ENCODE data around the gene NCF2.

The NCF2 gene

GRCh38 chr1:183548116-183548515 lies 42.1 kb downstream of the NCF2 start:
- no peak for DNase-seq

GRCh38 chr1:183546427-183546826 lies 43.8 kb downstream of the NCF2 start:
- DNase-seq = no peak

GRCh38 chr1:183544598-183545297 lies 45.5 kb downstream of the NCF2 start:
- DNase-seq = no peak

GRCh38 chr1:183543619-183544204 lies 46.5 kb downstream of the NCF2 start:
- DNase-seq = no peak

GRCh38 chr1:183537405-183537804 lies 52.9 kb downstream of the NCF2 start:
- no peak for DNase-seq

GRCh38 chr1:183533617-183534174 lies 56.6 kb downstream of the NCF2 start:
- no peak for DNase-seq

- DNase-seq = no peak
These were observed 61.7 kb downstream of the NCF2 start for GRCh38 chr1:183528577-183528976.

GRCh38 chr1:183522104-183522503 lies 68.2 kb downstream of the NCF2 start:
- DNase-seq = no peak

- no peak for DNase-seq
These were observed 69.9 kb downstream of the NCF2 start for GRCh38 chr1:183520379-183520778.

- DNase-seq = no peak
These were observed 72.9 kb downstream of the NCF2 start for GRCh38 chr1:183517401-183517800.

GRCh38 chr1:183516725-183517124 lies 73.5 kb downstream of the NCF2 start:
- DNase-seq = no peak

GRCh38 chr1:183515002-183515689 lies 75.1 kb downstream of the NCF2 start:
- DNase-seq = no peak

GRCh38 chr1:183514235-183514634 lies 76.0 kb downstream of the NCF2 start:
- no peak for DNase-seq

GRCh38 chr1:183512450-183512849 lies 77.8 kb downstream of the NCF2 start:
- DNase-seq = no peak

- DNase-seq = no peak
These were observed 81.6 kb downstream of the NCF2 start for GRCh38 chr1:183508694-183509093.

- DNase-seq = no peak
These were observed 83.7 kb downstream of the NCF2 start for GRCh38 chr1:183506561-183506960.
